WTC11 (cell line): ENCODE data around the gene DPYSL4.

ENCODE experiments used
- CREM ChIP-seq: sonication (generic); formaldehyde crosslinking; IDR thresholded peaks from 2 replicates; pipeline ENCODE4 v1.8.1; 2022; ENCODE audit warnings: mild to moderate bottlenecking, missing genetic modification reagents, moderate library complexity
- HMGXB4 ChIP-seq: sonication (generic); formaldehyde crosslinking; IDR thresholded peaks from 2 replicates; pipeline ENCODE4 v1.8.1; 2023; ENCODE audit warnings: mild to moderate bottlenecking, moderate library complexity, missing genetic modification reagents
- NFYB ChIP-seq: sonication (generic); formaldehyde crosslinking; conservative IDR thresholded peaks from 2 replicates; pipeline ENCODE4 v1.8.0; 2022; ENCODE audit warnings: low read depth, missing genetic modification reagents
- TP53 ChIP-seq: sonication (generic); formaldehyde crosslinking; IDR thresholded peaks from 2 replicates; pipeline ENCODE4 v1.8.1; 2023; ENCODE audit warnings: mild to moderate bottlenecking, missing genetic modification reagents
- USF1 ChIP-seq: sonication (generic); formaldehyde crosslinking; IDR thresholded peaks from 2 replicates; pipeline ENCODE4 v1.8.0; 2022; ENCODE audit warnings: mild to moderate bottlenecking, missing genetic modification reagents
- TF ChIP-seq, protein P1 (sequence below): fragments of 200-600 bp; IDR thresholded peaks from 2 replicates; pipeline ENCODE4 v1.8.0; 2022; ENCODE audit warnings: antibody characterized with exemption
- TF ChIP-seq, protein P2 (sequence below): sonication (generic); formaldehyde crosslinking; IDR thresholded peaks from 2 replicates; pipeline ENCODE4 v1.8.0; 2022; ENCODE audit warnings: missing genetic modification reagents

DNA sequence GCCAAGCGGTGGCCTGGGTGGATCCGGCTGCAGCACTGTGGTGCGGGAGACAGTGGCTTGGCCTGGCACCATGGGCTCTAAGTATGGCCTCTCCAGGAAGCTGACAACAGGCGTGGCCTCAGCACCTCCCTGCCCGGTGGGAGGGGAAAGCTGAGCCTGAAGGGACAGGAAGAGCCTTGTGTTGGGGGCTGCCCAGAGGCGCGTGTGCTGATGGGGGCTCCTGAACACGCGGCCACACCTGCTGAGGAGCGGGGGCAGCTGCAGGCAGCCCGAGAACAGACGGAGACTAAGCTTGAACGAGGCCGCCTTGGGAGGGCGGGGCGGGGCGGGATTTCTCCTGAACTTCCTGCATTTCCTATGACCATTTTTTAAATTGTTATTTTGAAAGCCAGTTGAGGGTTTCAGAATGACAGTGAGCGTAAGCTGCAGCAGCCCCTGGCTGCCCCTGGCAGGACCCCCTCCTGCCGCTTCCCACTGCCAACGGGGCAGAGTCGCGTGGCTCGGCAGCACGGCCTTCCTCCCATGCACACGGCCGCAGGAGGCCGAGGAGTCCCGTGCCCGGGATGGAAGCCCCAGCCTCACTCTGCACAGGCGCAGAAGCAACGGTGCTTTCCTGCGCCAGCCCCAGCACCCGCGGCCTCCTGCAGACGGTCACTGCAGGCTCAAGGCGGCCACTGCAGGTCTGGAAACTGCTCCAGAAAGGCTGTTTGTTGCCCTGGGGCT is 43.2 kb downstream of the DPYSL4 start:
- TF ChIP-seq TP53: no peak
- TF ChIP-seq, protein P1, sequence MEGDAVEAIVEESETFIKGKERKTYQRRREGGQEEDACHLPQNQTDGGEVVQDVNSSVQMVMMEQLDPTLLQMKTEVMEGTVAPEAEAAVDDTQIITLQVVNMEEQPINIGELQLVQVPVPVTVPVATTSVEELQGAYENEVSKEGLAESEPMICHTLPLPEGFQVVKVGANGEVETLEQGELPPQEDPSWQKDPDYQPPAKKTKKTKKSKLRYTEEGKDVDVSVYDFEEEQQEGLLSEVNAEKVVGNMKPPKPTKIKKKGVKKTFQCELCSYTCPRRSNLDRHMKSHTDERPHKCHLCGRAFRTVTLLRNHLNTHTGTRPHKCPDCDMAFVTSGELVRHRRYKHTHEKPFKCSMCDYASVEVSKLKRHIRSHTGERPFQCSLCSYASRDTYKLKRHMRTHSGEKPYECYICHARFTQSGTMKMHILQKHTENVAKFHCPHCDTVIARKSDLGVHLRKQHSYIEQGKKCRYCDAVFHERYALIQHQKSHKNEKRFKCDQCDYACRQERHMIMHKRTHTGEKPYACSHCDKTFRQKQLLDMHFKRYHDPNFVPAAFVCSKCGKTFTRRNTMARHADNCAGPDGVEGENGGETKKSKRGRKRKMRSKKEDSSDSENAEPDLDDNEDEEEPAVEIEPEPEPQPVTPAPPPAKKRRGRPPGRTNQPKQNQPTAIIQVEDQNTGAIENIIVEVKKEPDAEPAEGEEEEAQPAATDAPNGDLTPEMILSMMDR: no peak
- no peak for TF ChIP-seq HMGXB4 (CRISPR knock-in tag)
- no peak for TF ChIP-seq CREM
- TF ChIP-seq, protein P2, sequence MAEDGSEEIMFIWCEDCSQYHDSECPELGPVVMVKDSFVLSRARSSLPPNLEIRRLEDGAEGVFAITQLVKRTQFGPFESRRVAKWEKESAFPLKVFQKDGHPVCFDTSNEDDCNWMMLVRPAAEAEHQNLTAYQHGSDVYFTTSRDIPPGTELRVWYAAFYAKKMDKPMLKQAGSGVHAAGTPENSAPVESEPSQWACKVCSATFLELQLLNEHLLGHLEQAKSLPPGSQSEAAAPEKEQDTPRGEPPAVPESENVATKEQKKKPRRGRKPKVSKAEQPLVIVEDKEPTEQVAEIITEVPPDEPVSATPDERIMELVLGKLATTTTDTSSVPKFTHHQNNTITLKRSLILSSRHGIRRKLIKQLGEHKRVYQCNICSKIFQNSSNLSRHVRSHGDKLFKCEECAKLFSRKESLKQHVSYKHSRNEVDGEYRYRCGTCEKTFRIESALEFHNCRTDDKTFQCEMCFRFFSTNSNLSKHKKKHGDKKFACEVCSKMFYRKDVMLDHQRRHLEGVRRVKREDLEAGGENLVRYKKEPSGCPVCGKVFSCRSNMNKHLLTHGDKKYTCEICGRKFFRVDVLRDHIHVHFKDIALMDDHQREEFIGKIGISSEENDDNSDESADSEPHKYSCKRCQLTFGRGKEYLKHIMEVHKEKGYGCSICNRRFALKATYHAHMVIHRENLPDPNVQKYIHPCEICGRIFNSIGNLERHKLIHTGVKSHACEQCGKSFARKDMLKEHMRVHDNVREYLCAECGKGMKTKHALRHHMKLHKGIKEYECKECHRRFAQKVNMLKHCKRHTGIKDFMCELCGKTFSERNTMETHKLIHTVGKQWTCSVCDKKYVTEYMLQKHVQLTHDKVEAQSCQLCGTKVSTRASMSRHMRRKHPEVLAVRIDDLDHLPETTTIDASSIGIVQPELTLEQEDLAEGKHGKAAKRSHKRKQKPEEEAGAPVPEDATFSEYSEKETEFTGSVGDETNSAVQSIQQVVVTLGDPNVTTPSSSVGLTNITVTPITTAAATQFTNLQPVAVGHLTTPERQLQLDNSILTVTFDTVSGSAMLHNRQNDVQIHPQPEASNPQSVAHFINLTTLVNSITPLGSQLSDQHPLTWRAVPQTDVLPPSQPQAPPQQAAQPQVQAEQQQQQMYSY (CRISPR knock-in tag): no peak
- TF ChIP-seq NFYB (CRISPR knock-in tag): no peak
- TF ChIP-seq USF1 (CRISPR knock-in tag): no peak
